HG03196 (cell line): ENCODE measurements around the gene XKRX.

Source experiments
- ATAC-seq: cut with Tn5 transposase; IDR thresholded peaks from one replicate; pipeline ENCODE4 v1.9.1; 2021; ENCODE audit not compliant: unreplicated experiment

The XKRX gene

GRCh38 chrX:100895365-100896075, 33.2 kb downstream of the XKRX start:
- ATAC-seq = no peak

DNA sequence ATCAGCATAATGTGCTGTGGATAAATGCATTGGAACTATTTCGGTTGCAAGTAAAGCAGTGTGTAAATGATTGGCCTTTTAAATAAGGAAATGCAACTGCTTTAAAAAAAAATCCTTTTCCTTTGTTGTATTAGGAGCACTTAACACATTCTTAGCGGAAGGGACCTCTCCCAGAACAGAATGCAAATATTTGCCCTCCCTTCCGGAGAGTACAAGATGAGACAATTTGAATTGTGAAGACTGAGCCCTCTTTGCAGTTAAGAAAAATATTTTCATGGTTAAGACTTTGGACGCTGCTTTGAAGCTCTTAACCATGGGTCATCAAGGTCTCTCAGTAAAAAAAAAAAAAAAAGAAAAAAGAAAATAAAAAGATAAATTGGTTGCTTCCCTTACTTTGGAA, 45.1 kb downstream of the XKRX start:
- no peak for ATAC-seq

GRCh38 chrX:100880368-100880767, 48.3 kb downstream of the XKRX start:
- ATAC-seq = no peak

GRCh38 chrX:100874325-100874724, 54.4 kb downstream of the XKRX start, which contains the start of gene NOX1:
TSS of gene NOX1 (minus strand) at chrX:100874359. CDS start at chrX:100874139, 220 bp downstream.
- no peak for ATAC-seq

- no peak for ATAC-seq
These were observed 56.8 kb downstream of the XKRX start for GRCh38 chrX:100871594-100872560.

- no peak for ATAC-seq
These were observed 58.2 kb downstream of the XKRX start for GRCh38 chrX:100870527-100870926.

DNA sequence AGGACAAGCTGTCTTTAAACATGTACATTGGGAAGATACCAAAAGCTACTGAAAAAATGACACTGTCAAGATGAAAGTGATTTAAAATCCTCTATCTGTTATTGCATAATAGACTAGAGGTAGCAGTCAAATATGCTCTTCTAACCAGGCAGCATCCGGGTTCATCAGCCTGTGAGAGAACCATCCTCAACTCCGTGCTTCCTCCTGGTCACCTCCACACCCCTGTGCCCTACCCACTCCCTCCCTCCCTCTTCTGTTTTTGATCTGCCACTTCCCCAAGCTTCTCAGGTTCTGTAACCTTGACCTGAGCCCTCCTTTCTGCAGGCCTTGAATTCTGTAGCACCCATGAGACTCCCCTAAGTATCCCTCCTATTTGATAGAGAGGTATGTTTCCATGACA, 60.4 kb downstream of the XKRX start:
- no peak for ATAC-seq

- no peak for ATAC-seq
These were observed 63.9 kb downstream of the XKRX start for GRCh38 chrX:100864657-100865391.
